ACHN (cell line): ENCODE data around the gene TRIOBP.

Experiments
- DNase-seq: peaks from one replicate; pipeline ENCODE4 v3.0.0-alpha.2; 2015
- in situ Hi-C: cut with HindIII; loops from 2 replicates; pipeline ENCODE4 v1.10.0; 2017; ENCODE audit warnings: low sequenced_read_pairs, low pct_ligation_motif_present, low pct_unique_long_range_greater_than_20kb

Gene TRIOBP

DNA sequence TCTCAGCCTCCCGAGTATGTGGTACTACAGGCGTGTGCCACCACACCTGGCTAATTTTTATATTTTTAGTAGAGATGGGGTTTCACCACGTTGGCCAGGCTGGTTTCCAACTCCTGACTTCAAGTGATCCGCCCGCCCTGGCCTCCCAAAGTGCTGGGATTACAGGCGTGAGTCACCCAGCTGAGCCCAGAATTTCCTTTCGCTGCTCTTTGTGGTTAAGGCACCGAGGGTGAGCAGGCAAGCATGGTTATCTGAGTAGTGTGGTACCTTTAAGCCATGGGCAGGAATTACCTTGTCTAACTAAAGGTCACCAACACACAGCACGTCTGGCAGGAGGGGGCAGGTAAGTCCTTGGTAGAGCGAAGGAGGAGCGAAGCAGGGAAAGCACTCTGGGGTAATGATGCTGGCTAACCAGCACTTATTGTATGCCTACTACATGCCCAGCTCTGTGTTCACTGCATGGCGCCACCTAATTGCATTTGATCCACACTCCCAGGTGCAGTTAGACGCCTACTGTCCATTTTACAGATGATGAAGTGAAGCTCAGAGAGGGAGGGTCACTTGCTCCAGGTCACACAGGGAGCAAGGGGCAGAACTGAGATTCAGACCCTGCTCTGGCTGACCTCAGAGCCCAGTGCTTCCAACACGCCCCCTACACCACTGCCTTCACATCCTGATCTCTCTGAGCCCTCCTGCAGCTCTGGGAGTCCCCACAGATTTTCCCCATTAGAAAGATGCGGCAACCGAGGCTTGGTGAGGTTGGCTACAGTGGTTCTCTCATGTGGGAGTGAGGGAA lies 45.7 kb downstream of the TRIOBP start:
- peak; percentile 85 for DNase-seq
- in situ Hi-C loops = no loop called here

DNA sequence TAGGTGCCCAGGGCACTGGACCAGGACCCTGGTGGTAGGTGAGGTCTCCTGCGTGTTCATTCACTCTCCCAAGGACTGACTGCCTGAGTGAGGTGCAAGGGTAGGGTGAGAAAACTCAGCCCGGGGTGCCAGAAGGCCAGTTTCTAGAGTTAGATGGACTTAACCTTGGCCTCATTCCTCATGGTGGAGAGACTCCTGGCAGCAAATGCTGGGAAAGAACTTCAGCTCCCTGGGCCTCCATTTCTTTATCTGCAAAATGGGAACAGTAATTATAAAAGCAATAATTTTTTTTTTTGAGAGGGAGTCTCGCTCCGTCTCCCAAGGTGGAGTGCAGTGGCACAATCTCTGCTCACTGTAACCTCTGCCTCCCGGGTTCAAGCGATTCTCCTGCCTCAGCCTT lies 47.7 kb downstream of the TRIOBP start:
- in situ Hi-C loops = no loop called here
- no peak for DNase-seq

DNA sequence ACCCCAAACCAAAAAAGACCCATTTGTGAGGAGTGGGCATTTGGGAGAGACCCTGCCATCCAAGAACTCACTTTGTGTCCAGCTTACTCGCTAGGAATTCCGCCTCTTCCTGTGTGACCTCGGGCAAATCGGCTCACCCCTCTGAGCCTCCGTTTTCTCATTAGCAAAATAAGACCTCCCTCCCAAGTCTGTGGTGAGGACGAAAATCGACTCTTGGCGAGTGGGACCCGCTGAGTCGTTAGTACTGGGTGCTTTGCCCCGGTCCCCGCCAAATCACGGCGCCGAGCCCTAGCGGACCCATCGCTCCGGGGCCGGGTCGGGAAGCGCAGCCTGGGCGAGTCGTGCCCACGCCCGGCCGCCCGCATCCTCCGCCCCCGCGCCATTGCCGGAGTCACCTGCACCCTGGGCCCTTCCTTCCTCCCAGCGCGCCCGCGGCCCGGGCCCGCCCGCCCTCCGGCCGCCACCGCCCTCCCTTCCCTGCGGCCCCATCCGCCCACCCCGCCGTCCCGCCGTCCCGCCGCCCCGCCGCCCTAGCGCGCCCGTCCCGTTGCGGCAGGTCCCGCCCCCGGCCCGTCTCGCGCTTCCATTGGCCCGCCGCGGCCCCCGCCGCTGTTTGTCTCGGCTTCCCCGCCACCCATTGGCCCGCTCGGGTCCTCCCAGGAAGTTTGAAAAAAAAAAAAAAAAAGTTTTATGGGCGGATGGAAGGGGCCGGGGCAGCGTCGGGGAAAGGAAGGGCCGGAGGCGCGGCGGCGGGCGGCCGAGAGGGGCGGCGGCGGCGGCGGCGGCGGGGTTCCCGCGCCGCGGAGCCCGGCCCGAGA lies 48.9 kb downstream of the TRIOBP start:
- DNase-seq = peak; percentile 85
- in situ Hi-C loops = no loop called here

DNA sequence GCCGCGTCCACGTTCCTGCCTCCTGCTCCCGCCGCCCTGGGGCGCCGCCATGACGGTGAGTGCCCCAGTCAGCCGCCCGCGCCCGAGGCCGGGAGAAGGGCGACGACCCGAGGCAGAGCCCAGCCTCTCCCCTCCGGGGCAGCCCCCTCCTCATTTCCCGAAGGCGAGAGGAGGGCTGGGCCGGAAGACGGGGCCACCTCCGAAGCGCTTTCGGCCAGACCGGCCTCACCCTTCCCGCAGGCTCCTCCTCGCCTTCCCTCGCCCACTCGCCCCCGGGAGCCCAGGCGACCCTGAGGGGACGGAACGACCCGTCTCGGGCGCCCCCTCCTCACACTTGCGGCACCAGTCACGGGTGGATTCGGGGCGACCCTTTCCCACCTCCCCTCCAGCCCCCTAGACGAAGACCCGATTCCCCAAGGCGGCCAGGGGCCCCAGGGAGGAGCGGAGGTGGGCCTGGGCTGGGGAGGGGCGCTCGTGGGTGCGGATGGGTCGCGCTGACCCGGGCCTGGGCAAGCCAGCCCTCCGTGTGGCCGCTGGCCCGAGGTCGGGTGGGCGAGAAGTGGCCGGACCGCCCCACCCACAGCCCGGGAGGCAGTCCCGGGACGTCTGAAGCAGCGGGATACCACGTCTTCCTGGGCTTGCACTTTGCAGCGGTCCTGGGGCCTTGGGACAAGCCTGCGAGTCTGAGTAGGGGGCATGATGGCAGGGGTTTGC lies 49.7 kb downstream of the TRIOBP start:
- in situ Hi-C loops = no loop called here
- DNase-seq = no peak

DNA sequence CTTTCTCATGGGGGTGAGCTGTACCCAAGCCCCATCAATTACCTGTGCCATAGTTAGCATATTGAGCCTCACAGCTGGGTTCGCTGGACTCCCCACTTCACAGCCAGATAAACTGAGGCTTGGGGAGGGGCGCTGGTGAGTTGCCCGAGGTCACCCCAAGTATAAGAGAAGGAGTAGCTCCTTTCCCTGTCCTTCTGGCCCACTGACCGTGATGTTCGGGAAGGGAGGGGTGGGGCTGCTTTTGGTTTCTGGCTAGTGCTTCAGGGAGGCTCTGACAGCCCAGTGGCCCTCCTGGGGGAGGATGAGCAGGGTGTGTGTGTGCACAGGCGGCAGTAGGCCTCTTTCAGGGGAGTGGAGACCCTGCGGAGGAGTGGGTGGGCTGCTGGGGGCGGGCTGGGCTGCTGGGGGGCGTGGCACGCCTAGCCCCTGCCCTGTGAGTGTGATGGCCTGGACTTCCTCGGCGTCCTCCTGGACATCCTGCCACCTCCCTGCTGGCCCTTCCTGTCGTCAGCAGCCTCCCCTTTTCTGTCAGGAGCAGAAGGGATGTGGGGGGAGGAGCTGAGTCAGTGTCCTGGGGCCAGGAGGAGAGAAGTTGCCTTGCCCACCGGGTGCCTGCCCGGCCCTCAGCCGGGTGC lies 50.3 kb downstream of the TRIOBP start:
- no peak for DNase-seq
- in situ Hi-C loops = no loop called here

DNA sequence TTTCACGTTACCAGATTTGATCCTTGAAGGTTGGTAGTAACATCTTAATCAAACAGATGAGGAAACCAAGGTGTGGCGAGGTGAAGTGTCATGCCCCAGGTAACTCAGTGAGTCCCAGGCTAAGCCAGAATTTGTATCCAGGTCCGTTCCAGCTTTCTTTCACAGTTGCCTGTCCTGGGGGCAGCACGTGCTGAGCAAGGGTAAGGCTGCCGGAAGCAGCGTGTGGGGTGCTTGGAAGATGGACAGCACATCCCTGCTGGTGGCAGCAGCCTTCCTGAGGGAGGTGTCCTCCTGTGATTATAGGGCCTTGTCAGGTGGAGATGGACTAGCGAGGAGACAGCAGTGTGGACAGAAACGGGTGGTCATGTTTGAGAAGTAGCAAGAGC lies 50.9 kb downstream of the TRIOBP start:
- in situ Hi-C loops = no loop called here
- no peak for DNase-seq

DNA sequence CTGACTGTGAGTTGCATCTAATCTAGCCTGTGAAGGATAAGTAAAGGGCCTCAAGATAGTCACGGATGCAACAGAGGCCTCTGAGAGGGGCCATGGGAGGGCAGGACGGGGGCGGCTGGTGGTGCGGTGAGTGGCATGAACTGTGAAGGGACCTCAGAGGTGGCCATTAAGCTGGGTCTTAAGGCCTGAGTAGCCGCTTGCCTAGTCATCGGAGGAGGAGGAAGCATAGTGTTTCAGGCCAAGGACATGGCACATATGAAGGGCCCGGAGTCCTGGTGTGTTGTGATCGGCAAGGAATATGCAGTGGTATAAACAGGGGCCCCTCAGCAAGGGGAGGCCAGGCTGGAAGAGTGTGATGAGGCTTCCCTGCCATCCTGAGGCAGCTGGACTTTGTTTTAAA lies 51.8 kb downstream of the TRIOBP start:
- DNase-seq = no peak
- in situ Hi-C loops = no loop called here

DNA sequence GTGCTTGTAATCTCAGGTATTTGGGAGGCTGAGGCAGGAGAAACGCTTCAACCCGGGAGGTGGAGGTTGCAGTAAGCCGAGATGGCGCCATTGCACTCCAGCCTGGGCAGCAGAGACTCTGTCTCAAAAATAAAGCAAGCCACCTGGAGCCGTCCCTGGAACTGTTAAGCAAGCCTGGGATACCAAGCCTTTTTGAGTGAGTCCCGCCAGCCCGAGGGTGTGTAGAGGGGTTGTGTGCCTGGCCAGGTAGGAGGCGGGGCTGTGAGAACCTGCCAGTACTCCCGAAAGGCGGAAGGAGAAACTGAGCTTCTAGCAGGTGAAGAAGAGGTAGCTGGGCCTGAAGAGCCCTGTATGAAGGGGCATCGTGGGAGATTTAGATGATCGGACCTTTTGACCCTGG lies 52.4 kb downstream of the TRIOBP start:
- DNase-seq = no peak

DNA sequence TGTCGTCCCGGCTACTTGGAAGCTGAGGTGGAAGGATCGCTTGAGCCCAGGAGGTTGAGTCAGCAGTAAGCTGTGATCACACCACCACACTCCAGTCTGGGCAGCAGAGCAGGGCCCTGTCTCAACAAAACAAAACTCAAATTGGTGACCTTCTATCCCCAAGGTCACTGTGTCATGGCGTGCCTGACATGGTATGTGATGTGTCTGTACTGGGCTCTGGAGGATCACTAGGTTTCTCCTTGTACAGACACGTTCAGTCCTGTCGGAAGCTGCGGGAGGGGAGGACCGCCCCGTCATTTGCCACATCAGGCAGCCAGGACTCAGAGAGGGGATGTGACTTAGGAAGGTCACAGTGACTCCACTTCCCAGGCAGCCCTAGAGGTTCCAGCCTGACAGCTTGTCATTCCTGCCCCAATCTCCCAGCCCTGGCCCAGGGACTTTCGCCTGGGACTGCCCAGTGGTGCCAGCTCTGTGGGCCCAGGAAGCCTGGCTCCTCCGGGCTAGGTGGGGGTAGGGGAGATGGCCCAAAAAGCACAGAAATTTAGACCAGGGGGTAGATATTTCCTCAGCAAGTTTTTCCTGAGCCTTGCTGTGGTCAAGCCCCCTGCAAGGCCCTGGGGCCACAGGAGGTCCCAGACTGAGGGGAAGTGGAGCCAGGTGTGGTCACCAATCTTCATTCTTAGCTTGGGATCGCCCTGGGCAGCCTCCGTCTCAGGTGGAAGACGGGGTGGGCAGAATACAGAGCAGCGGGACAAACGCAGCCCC lies 53.2 kb downstream of the TRIOBP start:
- no peak for DNase-seq
- in situ Hi-C loops = no loop called here

More for the DNA sequence above, 52.4 kb downstream of the TRIOBP start:
- in situ Hi-C loops = no loop called here

DNA sequence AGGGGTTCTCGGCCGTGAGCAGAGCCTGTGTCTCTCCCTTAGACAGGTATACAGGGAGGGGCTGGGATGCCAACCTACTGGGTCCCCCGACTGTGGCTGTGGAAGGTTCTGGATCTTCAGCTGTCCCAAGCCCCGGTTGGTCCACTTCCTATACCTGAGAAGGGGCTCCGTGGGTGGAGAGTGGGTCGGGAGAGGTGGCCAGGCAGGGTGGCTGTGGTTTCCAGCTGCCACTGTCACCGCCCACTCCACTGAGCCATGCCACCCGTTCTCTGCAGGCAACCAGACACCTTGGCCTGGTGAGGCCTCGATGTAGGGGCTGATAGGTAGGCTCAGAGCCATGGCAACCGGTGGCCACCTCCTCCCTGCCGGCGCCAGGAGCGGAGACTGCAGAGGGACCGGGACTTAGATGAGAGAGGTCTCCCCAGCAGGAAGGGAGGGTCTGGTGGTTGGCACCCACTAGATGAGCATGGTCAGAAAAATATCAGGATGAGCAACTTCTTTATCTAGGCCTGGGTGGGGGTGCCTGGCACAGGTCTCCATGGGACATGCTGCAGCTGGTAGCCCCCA lies 53.8 kb downstream of the TRIOBP start:
- in situ Hi-C loops = no loop called here
- no peak for DNase-seq

DNA sequence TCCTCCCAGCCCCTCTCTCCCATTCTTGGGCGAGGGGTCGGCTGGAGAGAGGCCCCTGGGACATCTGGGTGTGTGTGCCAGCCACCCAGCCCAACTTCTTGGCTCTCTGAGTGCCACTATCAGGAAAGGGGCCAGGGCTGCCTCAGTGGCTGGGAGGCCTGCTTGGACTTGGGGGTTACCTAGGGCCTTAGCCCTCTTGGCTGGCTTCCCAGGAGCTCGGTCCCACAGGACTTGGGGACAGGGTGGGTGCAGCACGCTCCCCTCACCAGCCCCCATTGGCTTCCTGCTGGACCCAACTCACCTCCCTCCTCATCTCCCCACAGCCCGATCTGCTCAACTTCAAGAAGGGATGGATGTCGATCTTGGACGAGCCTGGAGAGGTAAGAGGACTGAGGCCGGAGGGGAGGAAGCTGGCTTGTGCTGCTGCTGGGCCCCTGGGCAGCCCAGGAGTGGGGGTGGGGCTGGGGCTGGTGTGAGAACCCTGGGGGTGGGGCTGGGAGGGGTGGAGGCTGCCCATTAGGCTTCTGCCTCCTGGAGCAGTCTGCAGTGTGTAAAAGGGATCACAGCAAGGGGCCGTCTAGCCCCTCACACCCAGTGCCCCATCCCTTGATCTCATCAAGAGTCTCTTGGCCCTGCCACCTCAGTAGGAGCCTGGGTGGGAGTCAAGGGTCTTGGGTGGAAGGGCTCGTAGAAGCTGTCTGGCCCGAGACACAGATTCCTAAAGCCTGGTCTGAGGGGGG lies 54.8 kb downstream of the TRIOBP start:
- in situ Hi-C loops = no loop called here
- no peak for DNase-seq

DNA sequence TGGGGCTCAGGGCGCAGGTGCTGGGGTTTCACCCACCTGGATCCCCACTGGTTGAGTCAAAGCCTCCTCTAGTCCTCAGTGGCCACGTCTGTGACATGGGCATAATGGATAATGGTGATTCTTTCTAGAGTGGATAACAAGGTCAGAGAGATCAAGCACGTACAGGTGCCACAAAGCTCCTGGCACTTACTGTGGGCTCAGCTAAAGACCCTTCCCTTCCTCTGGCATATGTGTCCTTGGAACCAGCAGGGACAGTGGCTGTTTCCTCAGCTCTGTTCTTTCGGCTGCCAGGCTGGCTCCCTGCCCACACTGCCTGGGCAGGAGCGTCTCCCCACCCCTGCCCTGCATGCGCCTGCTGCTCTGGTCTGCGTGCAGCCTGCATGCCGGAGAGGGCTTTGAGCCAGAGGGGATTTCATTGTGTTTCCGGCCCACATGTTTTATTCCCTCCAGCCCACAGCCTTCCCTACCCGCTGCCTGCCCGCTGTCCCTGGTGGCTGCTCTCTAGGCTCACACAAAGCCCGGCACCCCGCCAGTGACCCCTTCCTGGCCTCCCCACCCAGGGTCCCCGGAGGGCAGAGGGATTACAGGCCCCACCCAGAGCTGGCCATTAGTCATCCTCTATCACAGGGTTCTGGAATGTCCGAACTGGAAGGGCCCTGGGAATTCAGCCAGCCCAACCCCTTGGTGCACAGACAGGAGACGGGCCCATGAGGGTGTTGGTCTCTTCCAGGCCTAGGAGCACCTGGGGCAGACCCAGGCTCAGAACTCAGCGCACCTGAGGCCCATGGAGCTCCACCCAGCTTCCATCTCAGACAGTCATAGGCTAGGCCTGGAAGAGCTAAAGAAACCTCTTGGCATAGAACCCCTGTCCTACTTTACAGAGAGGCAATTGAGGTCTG lies 55.6 kb downstream of the TRIOBP start:
- peak; percentile 95 for DNase-seq
- in situ Hi-C loops = no loop called here

DNA sequence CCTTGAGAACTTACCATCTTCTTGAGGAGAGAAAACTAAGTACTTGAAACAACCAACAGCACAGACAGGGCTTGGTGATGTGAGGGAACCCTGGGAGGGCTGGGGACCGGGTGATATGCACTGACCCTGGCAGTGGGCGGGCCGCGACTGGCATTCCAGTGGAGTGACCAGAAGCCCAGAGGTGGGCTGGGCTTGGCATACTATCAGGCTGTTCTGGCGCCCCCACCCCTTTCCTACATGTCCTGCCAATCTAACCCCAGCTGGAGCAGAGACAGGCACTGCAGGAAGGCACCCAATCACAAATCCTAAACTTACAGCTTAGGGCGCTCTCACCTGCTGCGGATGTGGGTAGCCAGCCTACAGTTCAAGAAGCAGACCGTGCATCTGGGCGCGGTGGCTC lies 56.9 kb downstream of the TRIOBP start:
- in situ Hi-C loops = no loop called here
- peak; percentile 63 for DNase-seq

DNA sequence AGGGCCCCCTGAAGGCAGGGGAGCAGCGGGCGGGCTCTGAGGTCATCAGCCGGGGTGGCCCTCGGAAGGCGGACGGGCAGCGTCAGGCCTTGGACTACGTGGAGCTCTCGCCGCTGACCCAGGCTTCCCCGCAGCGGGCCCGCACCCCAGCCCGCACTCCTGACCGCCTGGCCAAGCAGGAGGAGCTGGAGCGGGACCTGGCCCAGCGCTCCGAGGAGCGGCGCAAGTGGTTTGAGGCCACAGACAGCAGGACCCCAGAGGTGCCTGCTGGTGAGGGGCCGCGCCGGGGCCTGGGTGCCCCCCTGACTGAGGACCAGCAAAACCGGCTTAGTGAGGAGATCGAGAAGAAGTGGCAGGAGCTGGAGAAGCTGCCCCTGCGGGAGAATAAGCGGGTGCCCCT lies 60.8 kb downstream of the TRIOBP start:
- no peak for DNase-seq
- in situ Hi-C loops = no loop called here

DNA sequence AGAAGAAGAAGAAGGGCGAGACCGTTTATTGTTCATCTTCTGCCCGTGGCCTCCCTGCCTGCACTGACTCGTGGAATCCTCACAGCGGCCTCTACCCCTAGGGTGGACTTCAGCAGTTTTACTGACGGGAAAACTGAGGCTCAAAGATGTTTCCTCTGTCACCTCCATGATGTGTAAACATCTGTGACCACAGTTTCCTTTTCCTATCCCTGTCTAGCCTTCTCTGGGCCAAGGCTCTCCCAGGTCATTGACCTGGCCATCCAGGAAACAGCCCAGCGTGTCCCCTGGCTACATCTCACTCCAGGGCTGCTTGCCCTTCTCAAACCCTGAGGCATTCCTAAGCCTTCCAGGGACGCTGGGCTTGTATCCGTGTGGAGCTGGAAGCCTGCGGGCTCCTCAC lies 61.8 kb downstream of the TRIOBP start:
- no peak for DNase-seq
- in situ Hi-C loops = no loop called here

DNA sequence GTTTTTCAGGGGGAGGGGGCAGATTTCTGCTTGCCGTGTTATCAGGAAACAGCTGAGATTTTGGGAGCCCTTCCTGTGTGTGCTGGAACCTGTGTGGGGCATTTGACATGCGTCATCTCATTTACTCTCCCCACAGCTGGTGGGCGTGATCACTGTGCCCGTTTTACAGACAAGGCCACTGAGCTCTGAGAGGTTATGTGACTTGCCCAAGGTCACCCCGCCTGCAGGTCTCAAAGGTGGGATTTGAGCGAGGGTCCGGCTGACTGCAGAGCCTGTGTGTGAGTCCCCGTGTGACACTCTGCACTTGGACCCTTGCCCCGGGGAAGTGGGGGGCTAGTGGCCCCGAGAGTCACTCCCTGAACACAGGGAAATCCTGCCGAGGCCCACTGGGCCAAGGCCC lies 62.4 kb downstream of the TRIOBP start:
- DNase-seq = no peak
- in situ Hi-C loops = no loop called here
